Renal pelvis (tissue), 4 donors: Measurements from ENCODE around the gene AADAC. TPM values are rescaled to one million over a fixed set of nuclear protein-coding genes. Genes with fewer than 3 reads are reported as not detected.
"Not testable (repeated sequence)": the region's sequence is repeated elsewhere in the genome, so short reads cannot be mapped to it uniquely, and the experiment has no call there.

ENCODE experiments used
- DNase-seq: peaks from one replicate; pipeline ENCODE4 v3.0.0-alpha.2; 2013
- polyA plus RNA-seq, 3 donors: library from polyadenylated mRNA; unstranded; fragments of 120-200 nt; gene quantifications; one replicate each; pipeline ENCODE4 v1.2.1, GENCODE V29; 2013; ENCODE audit not compliant: insufficient read length in 3 of 3

The AADAC gene
- polyA plus RNA-seq, 3 donors: 0.19 to 0.32 (median 0.19) TPM

DNA sequence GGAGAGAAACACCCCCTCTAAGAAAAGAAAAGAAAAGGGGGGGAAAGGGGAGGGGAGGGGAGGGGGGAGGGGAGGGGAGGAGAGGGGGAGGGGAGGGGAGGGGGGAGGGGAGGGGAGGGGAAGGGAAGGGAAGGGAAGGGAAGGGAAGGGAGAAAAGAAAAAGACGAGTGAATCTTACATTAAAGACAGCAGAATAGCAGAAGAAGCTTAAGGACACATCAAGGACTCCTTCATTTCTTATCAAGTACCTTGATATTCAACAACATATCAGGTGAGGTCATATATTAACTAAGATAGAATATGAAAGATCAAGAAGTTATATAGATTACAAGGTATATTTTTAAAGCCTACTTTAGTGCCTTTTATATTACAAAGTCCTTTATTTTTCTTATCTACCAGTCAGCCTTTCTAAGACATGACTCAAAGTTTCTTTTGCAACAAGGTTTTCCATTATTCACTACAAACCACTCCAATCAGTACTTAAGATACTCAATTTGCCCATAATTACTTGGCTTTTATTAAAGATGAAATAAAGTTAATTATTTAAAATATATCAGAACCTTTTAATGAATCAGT lies 17.7 kb upstream of the AADAC start:
- no peak for DNase-seq

DNA sequence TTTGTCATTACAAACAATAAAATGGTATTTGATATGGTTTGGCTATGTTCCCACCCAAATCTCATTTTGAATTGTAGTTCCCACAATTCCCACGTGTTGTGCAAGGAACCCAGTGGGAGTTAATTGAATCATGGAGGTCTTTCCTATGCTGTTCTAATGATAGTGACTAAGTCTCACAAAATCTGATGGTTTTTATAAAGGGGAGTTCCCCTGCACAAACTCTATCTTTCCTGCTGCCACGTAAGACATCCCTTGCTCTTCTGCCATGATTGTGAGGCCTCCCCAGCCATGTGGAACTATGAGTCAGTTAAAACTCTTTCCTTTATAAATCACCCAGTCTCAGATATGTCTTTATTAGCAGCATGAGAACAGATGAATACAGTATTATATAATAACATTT lies 15.4 kb upstream of the AADAC start:
- DNase-seq: no peak

DNA sequence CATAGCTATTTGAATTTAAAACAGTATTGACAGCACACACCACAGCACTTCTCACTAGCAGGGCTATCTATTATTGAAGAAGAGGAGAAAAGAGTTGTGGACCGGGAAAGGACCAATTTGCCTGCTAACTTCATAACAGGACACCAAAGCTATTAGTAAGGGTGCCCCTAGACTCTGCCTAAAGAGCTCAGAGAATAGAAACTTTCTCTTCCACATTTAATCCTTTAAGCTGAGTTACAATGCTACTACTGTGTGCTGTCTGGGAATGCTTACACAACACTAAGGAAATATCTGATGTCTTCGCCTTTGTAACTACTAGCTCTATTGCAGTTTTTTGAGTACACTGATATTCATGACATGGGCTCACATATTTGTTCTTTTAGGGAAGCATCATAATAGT lies 13.5 kb upstream of the AADAC start:
- no peak for DNase-seq

DNA sequence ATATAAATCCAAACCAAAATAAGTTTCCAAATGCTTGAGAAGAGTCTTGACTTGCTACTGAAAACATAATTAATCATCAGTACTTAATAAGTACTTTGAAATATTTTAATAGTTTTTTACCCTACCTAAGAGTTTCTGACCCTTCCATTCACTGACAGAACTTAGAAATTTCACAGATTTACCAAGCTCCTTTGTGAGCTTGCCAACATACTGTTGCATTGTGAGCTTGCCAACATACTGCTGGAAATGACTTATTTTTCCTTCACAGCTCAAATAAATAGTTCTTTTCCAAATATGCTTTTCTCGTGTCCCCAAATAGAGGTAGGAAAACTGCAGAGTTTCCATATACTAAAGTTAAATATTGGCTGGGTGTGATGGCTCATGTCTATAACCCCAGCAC lies 9.6 kb upstream of the AADAC start:
- DNase-seq: no peak

DNA sequence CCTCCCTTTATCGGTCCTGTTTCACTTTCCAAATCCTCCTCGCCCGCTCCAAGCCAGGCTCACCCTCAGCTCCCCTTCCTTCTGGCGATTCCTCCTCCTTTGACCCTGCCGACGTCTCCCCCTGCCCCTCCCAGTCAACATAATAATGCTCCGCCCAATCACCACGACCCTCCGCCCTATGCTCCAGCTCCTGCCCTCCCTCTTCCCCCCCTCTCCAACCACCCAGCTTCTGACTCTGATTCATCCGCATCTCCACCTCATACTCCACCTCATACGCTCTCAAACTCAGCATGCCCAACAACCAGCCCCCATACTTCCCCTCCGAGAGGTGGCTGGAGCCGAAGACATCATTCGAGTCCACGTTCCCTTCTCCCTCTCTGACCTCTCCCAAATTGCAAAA lies 7.1 kb upstream of the AADAC start:
- DNase-seq: no peak

DNA sequence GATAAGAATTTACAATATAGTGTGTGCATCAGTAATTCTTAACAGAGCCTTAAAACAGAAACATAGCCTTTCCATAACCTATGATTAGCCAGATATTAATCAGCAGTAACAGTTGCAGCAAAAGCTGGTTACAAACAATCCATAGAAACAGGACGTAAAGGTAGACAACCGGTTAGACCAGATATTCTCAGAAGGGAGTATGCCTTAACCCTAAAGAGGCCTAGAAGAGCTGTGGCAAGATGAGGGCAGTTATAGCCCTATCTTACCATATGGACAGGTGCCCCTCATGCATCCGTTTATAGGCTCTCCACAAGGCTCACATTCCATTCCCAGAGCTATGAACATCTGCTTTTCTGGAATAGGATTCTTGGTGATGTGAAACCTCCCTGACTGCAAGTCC lies 5.0 kb upstream of the AADAC start:
- not testable (repeated sequence) for DNase-seq

DNA sequence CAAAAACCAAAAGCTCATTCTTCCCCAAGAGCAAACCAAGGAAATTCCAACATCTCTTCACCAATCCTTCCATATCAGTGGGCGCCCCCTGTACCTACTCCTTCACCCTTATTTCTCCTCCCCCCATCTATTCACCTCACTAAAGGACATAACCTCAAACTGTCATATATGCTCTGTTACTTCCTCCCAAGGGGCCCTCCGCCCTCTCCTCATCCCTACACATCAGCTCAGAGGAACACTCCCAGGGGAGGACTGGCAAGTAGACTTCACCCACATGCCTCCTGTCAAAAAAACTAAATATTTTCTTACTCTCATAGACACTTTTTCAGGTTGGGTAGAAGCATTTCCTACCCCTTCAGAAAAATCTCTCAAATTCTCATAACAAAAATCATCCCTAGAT lies 2.4 kb upstream of the AADAC start:
- DNase-seq: no peak

DNA sequence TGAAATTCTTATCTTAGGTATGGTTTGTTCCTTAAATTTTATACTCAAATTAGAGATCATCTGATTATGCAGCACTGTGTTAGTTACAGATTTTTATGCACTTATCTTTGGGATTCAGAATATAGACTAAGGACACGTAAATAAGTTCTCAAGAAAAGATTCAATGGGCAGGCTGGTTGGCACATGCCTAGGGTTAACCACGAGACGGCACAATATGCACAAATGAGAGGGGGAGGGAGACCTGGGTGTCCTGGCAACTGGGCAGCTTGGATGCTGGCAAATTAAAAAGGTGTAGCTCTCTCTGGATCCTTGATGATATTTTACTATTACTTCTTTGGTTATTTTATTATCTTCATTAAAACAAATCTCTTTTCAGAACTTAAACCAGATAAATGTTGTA lies 672 bp downstream of the AADAC start:
- DNase-seq: no peak

DNA sequence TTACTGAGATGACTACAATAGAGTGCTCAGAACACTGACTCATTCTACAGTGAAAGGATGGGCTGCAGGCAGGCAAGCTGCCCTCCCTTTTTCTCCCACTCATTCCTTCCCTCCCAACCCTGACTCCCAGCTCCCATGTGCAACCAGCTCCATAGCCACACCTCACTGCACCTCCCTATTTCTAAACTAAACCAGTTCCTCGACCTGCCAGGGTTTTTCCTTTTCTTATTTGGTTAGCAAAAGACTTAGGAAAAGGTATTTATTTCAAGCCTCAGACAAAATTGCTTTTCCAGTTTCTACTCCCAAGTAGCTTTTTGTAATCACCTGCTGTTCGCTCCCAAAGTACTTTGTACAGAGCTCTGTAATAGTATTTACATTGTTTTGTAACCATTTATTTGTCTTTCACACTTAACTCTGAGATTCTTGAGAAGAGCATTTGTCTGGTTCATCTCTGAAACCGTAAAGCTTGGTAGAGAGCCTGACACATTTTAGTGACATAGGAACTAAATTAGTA lies 2.2 kb downstream of the AADAC start:
- peak; percentile 65 for DNase-seq

DNA sequence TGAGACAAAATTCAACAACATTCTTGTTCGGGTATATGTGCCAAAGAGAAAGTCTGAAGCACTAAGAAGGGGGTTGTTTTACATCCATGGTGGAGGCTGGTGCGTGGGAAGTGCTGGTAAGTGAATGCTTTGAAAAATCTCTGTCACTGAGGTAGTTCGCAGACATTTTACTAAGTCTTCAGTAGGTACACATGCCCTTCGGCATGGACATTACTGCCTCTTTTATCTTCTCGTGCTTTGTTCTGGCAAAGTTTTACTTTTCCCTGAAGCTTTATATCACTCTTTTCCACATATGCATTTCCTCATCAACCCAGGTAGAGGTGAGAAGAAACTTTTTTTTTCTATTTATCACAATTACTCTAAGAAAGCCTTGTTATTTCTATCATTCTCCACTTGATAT lies 3.6 kb downstream of the AADAC start:
- DNase-seq: no peak

DNA sequence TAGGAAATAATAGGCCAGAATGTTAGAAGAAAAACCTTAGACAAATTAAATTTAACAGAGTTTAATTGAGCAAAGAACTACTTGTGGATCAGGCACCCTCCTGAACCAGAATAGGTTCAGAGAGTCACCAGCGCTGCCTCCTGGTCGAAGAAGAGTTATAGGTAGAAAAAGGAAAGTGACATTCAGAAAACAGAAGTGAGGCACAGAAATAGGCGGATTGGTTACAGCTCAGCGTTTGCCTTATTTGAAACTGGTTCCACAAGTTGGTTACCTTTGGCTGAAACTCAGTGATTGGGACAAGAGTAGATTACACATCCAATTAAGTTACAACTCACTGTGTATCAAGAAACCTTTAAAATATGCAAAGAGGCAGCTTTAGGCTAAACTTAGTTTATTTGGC lies 4.4 kb downstream of the AADAC start:
- no peak for DNase-seq

DNA sequence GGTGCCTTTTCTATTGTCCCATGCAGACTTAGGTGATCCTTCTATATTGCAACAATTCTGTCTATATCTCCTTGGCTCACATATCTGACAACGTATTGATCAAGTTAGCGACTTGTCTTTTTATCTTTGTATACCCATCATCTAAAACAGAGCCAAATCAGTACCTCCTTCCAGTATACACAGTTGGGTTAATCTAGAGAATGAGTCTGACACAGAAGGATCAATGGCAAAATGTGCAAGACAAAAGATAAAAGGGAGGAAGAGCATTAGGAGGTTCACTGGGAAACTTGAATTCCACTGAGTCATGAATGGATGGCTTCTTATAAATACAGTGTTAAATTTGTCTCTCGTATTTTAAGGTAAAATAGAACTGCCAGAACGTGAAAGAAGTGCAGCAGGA lies 6.0 kb downstream of the AADAC start:
- DNase-seq: no peak

DNA sequence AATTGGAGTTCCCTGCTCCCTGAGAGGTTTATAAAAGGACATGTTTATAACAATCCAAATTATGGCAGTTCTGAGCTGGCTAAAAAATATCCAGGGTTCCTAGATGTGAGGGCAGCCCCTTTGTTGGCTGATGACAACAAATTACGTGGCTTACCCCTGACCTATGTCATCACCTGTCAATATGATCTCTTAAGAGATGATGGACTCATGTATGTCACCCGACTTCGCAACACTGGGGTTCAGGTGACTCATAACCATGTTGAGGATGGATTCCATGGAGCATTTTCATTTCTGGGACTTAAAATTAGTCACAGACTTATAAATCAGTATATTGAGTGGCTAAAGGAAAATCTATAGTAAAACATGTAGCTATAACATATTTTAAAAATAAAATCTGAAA lies 13.9 kb downstream of the AADAC start:
- DNase-seq: no peak

DNA sequence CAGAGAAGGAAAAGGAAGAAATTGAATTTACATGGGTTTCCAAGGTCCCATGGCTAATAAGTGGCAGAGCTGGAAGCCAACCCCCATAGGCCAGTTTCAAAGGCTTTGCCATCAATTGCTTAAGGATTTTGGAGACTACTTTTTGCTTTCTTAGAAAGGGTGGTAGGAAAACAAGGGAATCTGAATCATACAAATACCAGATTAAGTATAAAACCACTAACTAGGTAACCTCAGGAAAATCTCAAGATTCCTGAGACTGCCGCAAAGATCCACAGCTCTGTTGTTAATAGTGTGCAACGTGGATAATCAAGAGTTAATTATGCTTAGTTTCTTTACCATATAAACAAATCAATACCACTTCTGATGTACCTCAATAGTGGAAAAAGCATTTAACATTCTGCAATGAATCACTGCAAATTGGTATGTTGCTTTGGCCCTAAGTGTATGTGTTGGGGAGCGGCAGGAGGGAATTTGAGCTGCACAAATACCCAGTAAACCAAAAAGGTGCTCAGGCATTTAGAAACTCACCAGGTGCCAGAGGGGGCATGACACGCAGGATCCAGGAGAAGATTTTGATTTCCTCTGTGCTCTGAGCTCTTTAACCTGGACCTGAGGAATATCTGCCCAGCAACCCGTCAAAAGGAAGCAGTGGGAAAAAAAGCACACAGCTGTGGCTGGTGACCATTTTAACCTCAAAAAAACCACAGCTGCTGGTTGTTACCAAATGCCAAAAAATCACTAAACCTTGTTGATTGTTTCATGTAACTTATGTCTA lies 22.0 kb downstream of the AADAC start:
- no peak for DNase-seq

DNA sequence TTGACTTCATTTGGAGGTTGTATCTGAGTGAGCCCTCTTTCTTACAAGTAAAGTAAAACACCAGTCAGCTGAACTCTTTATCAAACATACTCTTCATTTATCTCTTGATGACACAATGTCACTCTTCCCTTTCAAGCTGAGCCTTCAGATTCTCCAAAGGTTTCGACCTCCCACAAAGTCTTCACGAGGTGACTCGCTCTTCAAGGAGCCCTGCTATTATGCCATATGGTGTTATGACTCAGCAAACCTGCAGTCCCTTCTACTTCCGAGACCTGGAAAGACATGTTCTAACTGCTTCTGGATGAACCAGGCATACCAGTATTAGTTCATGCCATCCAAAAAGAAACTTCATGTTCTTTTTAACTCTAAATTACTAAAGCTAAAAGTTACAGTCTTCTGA lies 23.1 kb downstream of the AADAC start:
- DNase-seq: no peak

DNA sequence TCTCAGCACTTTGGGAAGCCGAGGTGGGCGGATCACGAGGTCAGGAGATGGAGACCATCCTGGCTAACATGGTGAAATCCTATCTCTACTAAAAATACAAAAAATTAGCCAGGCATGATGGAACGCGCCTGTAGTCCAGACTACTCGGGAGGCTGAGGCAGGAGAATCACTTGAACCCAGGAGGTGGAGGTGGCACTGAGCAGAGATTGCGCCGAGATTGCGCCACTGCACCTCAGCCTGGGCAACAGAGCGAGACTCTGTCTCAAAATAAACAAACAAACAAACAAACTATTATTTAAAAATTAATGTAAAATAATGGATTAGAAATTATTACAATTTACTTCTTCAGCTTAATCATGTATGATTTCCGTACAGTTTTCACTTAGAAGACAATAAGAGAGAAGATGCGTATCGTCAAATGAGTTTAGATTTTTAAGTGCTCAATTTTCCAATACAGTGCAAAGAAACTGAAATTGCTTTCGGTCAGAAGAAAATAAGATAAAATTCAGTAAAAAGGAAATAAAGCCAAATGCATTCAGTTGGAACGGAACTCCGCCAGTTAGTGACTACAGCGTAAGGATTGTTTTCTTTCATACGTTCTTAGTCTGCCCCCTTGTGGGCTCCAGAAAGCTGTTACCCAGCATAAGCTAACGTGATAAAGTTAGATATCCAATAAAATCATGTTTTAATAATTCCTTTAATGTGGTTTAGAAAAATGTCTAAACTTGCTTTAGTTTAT lies 24.8 kb downstream of the AADAC start:
- peak; percentile 74 for DNase-seq

DNA sequence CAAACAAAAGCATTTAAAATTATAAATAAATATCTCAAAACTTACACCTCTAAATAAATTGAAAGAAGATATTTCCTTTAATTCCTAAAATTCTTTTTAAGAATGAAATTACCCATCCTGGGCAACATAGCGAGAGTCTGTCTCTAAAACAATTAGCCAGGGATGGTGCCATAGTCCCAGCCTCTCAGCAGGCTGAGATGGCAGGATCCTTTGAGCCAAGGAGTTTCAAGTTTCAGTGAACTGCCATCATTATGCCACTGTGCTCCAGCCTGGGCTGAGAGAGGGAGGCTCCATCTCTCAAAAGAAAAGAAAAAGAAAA lies 25.4 kb downstream of the AADAC start:
- DNase-seq: no peak

DNA sequence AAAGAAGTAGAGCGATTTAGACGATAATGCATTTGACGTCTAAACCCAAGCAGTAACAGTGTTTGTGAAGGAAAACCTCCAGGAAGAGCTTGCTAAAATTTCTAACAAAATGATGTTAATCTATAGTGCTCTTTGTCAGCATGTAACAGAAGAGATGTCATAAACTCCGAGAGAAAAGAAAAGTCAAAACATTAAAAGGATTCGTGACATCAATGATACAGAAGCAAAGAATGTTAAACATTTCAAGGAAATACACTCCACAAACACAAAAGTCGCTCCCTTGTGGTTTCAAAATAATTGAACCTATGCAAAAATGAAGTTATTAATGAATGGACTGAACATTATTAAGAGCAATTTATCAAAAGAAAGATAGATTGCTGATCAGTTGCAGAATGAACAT lies 27.9 kb downstream of the AADAC start:
- no peak for DNase-seq

DNA sequence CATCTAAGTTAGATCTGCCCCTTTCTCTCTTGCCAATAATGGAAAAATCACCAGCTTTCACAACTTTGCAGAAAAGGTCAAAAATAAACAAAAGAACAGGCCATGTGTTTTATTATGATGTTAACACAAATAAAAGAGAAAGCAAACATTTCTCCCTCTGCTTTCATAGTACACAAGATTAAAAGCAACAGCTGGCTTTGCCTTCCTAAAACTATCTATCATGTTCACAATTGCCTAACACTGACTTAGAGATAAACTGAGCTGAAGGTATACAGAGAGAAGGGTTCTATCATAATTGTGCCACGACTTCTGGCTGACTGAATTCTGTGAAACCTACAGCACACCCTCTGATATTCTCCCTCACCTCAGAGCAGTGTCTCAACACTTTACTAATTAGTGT lies 29.4 kb downstream of the AADAC start:
- DNase-seq: no peak

DNA sequence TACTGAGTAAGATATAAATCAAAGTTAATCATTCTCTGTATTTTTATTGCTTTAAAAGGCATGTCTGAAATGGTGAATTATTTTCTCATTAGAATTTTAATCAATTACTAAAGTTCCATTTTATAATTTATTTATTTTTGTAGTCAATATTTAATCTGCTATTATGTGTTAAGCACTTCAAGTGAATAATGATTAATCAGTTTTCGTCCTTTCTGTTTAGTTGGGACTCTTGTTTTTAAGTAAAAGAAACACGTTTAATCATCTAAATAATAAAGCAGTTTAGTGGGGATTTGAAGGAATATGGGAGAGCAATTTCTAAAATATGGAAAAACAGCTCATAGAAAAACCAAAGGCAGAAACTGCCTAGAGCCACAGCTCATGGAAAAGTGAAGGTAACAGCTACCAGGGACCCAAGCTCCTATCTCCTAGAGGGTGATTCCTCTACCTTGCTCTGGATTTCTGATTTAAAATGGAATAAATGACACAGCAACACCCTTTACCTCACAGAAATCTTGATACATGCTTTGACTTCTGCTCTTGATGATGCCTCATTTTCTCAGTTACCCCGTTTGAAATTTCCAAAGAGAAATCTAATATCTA lies 31.5 kb downstream of the AADAC start:
- DNase-seq: no peak

DNA sequence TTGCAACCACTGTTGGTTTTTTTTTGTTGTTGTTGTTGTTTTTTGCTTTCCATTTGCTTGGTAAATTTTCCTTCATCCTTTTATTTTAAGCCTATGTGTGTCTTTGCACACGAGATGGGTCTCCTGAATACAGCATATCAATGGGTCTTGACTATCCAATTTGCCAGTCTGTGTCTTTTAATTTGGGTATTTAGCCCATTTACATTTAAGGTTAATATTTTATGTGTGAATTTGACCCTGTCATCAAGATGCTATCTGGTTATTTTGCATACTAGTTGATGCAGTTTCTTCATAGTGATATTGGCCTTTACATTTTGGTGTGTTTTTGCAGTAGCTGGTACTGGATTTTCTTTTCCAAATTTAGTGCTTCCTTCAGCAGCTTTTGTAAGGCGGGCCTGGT lies 36.1 kb downstream of the AADAC start:
- DNase-seq: not testable (repeated sequence)

DNA sequence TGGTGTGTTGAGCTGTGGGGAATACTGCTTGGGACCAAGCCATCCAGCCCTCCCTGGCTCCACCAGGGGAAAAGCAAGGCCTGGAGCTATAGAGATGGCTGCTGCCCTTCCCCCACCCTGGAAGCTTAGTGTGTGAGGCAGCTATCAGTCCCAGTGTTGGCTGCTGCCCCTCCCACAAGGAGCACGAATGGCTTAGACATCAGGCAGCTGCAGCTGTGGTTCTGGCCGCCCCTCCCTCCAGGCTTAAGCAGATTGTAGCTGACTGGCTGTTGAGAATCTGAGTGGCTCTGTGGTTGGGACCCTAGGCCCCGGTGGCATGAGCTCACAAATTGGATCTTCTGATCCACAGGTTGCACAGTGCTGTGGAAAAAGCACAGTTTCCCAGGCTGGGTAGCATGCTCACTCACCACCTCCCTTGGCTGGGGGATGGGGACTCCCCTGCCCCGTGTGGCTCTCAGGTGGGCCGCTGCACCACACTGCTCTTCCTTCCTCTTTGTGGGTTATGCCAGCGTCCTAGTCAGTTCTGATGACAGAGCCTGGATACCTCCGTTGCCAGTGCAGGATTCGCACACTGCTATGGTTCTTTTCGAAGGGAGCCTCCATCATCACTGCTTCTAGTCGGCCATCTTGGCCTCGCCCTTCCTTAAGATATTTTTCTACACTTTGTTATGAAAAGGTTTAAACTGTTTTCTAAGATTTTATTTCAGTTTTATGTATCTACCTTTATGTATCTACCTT lies 38.3 kb downstream of the AADAC start:
- DNase-seq: no peak
